ENCODE measurements around the gene LRRC4C.

The LRRC4C gene

GRCh38 chr11:40722179-40722795 lies 737.2 kb downstream of the LRRC4C start:
- no peak for DNase-seq (ENCODE audit: low read depth in 1 of 2, low spot score in 1 of 2)

- no peak for DNase-seq (ENCODE audit: low read depth in 1 of 2, low spot score in 1 of 2)
These were observed 742.9 kb downstream of the LRRC4C start for GRCh38 chr11:40716344-40717130.

DNA sequence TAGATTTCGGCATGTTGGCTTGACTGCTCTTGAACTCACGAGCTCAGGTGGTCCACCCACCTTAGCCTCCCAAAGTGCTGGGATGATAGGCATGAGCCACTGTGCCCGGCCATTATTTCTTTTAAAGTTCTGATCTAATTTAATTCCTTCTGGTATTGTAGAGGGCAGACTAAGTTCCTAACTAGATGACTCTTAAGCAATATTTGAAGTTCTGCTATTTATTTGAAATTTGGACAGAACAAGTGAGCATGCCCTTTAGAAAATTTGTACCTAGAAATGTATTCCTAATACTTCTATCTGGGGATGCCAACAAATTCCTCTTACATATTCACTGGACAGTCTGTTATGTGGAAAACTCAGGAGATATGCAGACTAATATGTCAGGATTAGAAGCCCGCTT lies 746.4 kb downstream of the LRRC4C start:
- no peak for DNase-seq (ENCODE audit: low read depth in 1 of 2, low spot score in 1 of 2)

DNA sequence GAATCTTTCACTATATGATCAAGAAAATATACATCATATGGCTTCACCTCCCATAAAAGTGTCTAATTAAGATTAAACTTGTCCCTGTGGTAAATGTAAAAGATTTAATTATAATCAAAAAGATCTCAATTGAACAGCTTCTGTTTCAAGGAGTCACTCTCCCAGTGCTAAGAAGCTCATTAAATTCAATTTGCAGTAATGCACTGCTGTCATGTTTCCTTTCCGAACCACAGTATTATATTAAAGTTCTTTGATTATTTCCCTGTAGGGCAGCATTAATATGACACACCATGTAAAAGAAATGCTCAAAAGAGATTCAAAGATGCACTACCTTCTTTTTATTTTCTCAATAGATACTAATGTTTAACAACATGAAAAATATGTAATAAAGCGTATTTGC lies 758.4 kb downstream of the LRRC4C start:
- no peak for DNase-seq (ENCODE audit: low read depth in 1 of 2, low spot score in 1 of 2)

DNA sequence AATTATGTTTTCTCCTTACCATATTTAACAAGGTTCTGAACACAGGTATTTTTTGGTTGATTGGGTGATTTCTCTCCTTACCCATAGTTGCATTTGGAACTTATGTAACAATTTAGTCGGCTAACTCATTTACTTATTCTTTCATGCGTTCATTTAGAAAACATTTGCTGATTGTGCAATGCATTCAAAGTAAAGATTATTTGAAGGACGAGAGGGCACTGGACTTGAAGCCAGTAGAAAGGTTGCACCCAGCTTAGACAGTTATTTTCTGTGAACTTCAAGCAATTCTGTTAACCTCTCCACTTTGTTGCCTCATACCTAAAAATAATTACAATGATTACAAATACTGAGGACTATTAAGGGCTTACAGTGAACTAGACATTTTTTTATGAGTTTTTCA lies 769.6 kb downstream of the LRRC4C start:
- no peak for DNase-seq (ENCODE audit: low read depth in 1 of 2, low spot score in 1 of 2)

- no peak for DNase-seq (ENCODE audit: low read depth in 1 of 2, low spot score in 1 of 2)
These were observed 771.1 kb downstream of the LRRC4C start for GRCh38 chr11:40688369-40688768.

GRCh38 chr11:40686765-40687164 lies 772.7 kb downstream of the LRRC4C start:
- DNase-seq (ENCODE audit: low read depth in 1 of 2, low spot score in 1 of 2) = no peak

DNA sequence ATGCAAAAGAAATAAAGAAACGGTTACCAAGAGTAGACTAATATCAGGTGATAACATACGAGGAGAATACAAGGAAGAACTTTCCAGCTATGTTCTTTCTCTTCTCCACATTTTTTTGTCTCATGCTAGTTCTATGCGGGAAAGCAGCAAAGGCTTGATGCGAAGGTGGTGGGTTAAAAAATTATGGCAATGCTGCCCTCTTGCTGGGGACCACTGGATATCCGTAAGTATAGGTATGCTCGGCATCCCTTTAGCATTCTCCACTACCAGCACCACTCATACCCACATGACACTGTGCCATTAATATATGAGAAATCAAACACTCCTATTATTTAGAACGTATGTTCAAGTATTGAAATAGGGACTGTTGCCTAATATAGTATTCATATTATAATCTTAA lies 776.4 kb downstream of the LRRC4C start:
- DNase-seq (ENCODE audit: low read depth in 1 of 2, low spot score in 1 of 2) = no peak

GRCh38 chr11:40679276-40679675 lies 780.2 kb downstream of the LRRC4C start:
- DNase-seq (ENCODE audit: low read depth in 1 of 2, low spot score in 1 of 2) = no peak

DNA sequence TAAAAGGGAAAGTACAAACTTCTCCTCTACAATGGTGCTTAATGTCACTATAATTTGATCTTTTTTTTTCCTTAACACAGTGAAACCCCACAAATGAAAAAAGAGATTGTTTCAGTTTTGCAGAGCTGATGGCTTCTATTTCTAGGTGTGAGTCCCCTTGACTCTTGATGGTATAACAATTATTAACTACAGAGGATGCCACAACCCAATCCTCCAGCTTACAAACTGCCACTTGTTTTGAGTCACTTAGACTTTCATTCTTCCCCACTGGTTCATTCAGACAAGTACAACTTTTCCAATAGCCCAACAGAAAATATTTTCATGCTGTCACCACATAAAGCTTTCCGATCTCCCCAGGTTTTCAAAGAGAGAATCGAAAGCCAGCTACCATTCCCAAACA lies 812.2 kb downstream of the LRRC4C start:
- DNase-seq (ENCODE audit: low read depth in 1 of 2, low spot score in 1 of 2) = no peak

- no peak for DNase-seq (ENCODE audit: low read depth in 1 of 2, low spot score in 1 of 2)
These were observed 817.2 kb downstream of the LRRC4C start for GRCh38 chr11:40642284-40642683.

GRCh38 chr11:40619654-40620053 lies 839.8 kb downstream of the LRRC4C start:
- no peak for DNase-seq (ENCODE audit: low read depth in 1 of 2, low spot score in 1 of 2)

DNA sequence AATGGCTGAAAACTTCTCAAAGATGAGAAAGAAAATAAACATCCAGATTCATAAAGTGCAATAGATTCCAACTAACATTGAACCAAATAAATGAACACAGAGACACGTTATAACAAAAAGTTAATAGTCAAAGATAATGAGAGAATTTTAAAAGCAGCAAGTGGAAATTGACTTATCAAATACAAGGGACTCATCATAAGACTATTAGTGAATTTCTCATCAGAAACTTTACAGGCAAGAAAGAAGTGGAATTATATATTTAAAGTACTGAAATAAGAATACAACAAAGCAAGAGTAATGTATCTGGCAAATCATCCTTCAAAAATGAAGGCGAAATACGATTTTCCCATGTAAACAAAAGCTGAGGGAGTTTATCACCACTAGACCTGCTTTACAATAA lies 852.7 kb downstream of the LRRC4C start:
- DNase-seq (ENCODE audit: low read depth in 1 of 2, low spot score in 1 of 2) = no peak

DNA sequence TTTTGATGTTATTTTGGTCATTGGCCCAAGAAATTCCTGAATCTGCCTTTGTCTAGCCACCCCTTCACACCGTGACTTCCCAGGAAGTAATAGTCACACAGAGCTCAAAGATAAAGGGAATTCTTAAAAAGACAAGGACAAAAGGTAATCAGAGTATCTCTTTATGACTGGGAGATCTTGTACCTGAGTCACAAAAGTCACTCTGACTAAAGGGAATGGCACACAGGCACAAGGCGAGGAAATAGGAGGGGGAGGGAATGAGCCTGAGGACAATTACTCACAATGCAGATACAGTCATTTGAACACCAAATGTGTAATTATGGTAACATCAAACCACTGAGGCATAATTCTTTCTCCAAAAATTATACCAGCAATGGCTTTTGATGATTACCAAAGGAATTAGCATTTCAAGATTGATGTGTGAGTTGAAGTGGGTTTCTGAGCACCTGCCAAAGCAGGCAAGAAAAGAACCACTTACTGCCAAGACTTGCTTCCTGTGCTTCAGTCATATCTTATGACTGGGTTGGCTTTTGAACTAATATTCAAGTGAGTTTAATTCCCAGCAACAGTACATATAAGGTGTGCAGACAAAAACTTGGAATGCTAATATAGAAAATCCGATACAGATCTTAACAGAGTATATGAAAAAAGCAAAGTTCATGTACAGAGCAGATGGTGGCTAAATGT lies 856.4 kb downstream of the LRRC4C start:
- no peak for DNase-seq (ENCODE audit: low read depth in 1 of 2, low spot score in 1 of 2)

GRCh38 chr11:40597546-40598113 lies 861.8 kb downstream of the LRRC4C start:
- DNase-seq (ENCODE audit: low read depth in 1 of 2, low spot score in 1 of 2) = no peak

GRCh38 chr11:40573254-40573891 lies 886.1 kb downstream of the LRRC4C start:
- no peak for DNase-seq (ENCODE audit: low read depth in 1 of 2, low spot score in 1 of 2)

DNA sequence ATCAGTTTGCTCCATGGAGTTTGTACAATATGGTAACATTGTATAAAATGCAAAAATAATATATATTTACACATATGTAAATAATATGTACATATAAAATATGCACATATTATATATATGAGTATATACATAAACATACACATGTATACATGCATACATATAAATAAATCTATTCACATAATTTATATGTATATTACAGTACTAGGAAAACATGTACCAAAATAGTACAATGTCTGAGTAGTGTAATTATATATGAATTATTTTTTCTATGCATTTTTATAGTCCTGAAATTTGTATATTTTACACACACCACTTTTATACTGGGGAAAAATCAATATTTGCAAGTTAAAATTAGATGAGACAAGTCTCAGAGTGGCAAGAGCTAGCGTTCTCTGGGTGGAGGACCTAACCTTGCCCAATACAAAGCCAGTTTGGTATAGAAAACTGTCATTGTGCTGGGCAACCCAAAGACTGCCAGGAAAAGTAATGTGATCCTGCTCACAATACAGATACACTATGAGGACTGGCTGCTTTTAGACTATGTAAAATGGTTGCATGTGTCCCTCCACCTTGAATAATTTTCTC lies 889.4 kb downstream of the LRRC4C start:
- DNase-seq (ENCODE audit: low read depth in 1 of 2, low spot score in 1 of 2) = no peak

DNA sequence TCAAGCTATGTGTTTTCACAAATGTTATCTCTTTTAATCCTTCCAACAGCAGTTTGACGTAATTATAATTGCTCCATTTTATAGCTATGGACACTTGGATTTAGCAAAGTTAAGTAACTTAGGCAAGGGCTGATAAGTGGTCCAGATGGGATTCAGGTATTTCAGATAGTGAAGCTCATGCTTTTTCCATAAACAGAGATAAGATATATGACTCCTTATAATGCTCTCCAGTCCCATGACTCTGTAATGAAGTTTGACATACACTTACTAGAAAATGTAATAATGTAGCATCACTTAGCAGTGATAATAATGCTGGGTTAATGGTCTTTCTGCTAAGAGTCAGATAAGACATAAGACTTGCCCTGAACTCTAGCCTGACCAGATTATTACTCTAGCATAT lies 892.1 kb downstream of the LRRC4C start:
- DNase-seq (ENCODE audit: low read depth in 1 of 2, low spot score in 1 of 2) = no peak

DNA sequence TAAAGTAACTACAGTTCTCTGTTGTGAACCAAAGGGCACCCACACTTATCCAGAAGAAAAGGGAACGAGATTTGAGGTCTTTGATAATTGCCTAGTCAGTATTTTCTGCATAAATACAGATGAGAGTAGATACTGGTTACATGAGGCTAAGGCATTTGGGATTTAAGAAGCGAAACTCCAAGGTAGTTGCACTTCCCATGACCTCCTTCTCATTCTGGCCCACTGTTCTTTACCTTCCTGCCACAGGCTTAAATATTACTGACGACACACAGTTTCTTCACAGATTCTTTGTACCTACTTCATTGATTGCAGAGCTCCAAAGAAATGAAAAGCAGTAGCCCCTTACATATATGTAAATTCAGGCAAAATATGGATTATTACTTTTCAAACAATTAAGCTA lies 915.3 kb downstream of the LRRC4C start:
- DNase-seq (ENCODE audit: low read depth in 1 of 2, low spot score in 1 of 2) = no peak

GRCh38 chr11:40542821-40543220 lies 916.6 kb downstream of the LRRC4C start:
- no peak for DNase-seq (ENCODE audit: low read depth in 1 of 2, low spot score in 1 of 2)

- DNase-seq (ENCODE audit: low read depth in 1 of 2, low spot score in 1 of 2) = no peak
These were observed 921.7 kb downstream of the LRRC4C start for GRCh38 chr11:40537734-40538133.

Data from activated CD4-positive, alpha-beta T cell treated with anti-CD3 and anti-CD28 coated beads, Interleukin-2, amount 50 U/mL, for 24 hours (primary cell).